ENCODE results near the gene GRIP2.

DNA sequence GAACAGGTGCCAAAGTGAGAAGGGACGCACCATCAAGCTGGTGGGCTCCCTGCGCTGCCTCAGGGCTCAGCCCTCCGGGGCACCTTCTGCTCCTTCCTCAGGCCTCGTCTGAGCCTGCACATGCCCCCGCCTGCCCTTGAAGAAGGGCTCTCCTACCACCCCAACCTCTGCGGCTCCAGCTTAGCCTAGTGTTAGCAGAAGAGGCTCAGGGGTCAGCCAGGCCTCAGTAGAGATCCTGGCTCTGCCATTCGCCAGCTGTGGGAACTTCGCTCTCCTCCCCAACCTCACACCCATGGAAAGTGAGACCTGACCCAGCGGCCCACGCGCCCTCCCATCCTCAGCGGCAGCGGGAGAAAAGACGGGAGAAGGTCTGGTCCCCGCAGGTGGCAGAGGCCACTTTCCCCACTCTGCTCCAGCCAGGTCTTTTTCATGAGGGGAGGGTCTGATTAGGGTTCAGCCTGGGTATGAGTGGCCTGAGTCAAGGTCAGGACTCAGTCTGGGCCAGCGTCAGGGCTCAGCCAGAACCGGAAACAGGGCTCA is 8.2 kb downstream of the GRIP2 start:
- TF ChIP-seq CTCF (IDR thresholded peaks at IDR 0.05; ENCODE audit: low read length) (no peak), EZH2 (IDR thresholded peaks at IDR 0.05; ENCODE audit: borderline replicate concordance, low read length) (no peak)

Measured in OCI-LY1 (cell line).